Measurements from ENCODE around the gene GALNT8. TPM values are rescaled to one million over a fixed set of nuclear protein-coding genes. Genes with fewer than 3 reads are reported as not detected.

The GALNT8 gene
- total and polyA plus RNA-seq, 2 experiments from 2014 or later: 3.8 to 7.7 TPM

DNA sequence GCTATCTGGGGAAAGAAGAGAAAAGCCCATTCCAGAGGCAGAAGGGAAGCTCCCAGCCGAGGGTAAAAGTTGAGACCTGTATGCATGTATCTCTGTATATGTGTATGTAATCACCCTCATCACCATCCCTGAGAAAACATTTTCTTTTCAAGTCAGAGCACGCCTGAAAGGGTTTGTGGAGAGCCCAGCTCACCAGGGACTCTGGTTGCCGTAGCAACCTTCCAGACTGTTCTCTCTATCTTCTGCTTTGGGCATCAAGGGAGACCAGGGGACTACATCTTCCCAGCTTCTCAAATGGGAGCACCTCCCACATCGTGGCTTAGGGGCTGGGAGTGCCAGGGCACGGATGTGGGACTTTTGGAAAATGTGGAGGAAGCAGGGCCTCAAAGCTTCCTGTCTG lies 93.5 kb downstream of the GALNT8 start:
- Histone ChIP-seq H3K27ac (ENCODE audit: low read depth) (no peak overlapping the region), H4K20me1 (replicated peaks; ENCODE audit: insufficient read depth) (peaks cover 10% of the 10 kb centered on the region), H3K36me3 (ENCODE audit: insufficient read depth) (no peaks in the 10 kb centered on the region), H3K27me3 (ENCODE audit: insufficient read depth) (peaks cover 42% of the 10 kb centered on the region), H2AFZ (no peak overlapping the region), H3K9me2 (ENCODE audit: insufficient read depth) (peaks cover 3% of the 10 kb centered on the region; the same call in 1 of the 2 replicates), H3K4me3 (no peak overlapping the region), H3K4me1 (ENCODE audit: insufficient read depth) (peaks cover 3% of the 10 kb centered on the region; the same call in 1 of the 2 replicates), H3K4me2 (no peak overlapping the region), H3F3A (replicated peaks; ENCODE audit: low read depth) (no peaks in the 10 kb centered on the region), H3K79me2 (replicated peaks; ENCODE audit: insufficient read depth) (no peaks in the 10 kb centered on the region)
- ATAC-seq (no peak), DNase-seq (ENCODE audit: low spot score) (no peak)
- TF ChIP-seq, protein P1, sequence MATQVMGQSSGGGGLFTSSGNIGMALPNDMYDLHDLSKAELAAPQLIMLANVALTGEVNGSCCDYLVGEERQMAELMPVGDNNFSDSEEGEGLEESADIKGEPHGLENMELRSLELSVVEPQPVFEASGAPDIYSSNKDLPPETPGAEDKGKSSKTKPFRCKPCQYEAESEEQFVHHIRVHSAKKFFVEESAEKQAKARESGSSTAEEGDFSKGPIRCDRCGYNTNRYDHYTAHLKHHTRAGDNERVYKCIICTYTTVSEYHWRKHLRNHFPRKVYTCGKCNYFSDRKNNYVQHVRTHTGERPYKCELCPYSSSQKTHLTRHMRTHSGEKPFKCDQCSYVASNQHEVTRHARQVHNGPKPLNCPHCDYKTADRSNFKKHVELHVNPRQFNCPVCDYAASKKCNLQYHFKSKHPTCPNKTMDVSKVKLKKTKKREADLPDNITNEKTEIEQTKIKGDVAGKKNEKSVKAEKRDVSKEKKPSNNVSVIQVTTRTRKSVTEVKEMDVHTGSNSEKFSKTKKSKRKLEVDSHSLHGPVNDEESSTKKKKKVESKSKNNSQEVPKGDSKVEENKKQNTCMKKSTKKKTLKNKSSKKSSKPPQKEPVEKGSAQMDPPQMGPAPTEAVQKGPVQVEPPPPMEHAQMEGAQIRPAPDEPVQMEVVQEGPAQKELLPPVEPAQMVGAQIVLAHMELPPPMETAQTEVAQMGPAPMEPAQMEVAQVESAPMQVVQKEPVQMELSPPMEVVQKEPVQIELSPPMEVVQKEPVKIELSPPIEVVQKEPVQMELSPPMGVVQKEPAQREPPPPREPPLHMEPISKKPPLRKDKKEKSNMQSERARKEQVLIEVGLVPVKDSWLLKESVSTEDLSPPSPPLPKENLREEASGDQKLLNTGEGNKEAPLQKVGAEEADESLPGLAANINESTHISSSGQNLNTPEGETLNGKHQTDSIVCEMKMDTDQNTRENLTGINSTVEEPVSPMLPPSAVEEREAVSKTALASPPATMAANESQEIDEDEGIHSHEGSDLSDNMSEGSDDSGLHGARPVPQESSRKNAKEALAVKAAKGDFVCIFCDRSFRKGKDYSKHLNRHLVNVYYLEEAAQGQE (IDR thresholded peaks at IDR 0.05; ENCODE audit: unreplicated experiment): no peak
- TF ChIP-seq EZH2phosphoT487 (IDR thresholded peaks at IDR 0.05; ENCODE audit: unreplicated experiment) (no peak), NANOG (IDR thresholded peaks at IDR 0.05; ENCODE audit: borderline replicate concordance) (no peak), STAT1 (IDR thresholded peaks at IDR 0.05; ENCODE audit: unreplicated experiment) (no peak), EZH2 (IDR thresholded peaks at IDR 0.05; ENCODE audit: low read depth, unreplicated experiment) (no peak), JUNB (IDR thresholded peaks at IDR 0.05; ENCODE audit: unreplicated experiment) (no peak), CREB1 (CRISPR knock-in tag; IDR thresholded peaks at IDR 0.05; ENCODE audit: low read depth) (no peak), POLR2AphosphoS5 (IDR thresholded peaks at IDR 0.05; ENCODE audit: low read depth) (no peak), ZNF331 (CRISPR knock-in tag; IDR thresholded peaks at IDR 0.05; ENCODE audit: low read depth) (no peak), ZNF114 (CRISPR knock-in tag; IDR thresholded peaks at IDR 0.05) (no peak)
- TF ChIP-seq, protein P2, sequence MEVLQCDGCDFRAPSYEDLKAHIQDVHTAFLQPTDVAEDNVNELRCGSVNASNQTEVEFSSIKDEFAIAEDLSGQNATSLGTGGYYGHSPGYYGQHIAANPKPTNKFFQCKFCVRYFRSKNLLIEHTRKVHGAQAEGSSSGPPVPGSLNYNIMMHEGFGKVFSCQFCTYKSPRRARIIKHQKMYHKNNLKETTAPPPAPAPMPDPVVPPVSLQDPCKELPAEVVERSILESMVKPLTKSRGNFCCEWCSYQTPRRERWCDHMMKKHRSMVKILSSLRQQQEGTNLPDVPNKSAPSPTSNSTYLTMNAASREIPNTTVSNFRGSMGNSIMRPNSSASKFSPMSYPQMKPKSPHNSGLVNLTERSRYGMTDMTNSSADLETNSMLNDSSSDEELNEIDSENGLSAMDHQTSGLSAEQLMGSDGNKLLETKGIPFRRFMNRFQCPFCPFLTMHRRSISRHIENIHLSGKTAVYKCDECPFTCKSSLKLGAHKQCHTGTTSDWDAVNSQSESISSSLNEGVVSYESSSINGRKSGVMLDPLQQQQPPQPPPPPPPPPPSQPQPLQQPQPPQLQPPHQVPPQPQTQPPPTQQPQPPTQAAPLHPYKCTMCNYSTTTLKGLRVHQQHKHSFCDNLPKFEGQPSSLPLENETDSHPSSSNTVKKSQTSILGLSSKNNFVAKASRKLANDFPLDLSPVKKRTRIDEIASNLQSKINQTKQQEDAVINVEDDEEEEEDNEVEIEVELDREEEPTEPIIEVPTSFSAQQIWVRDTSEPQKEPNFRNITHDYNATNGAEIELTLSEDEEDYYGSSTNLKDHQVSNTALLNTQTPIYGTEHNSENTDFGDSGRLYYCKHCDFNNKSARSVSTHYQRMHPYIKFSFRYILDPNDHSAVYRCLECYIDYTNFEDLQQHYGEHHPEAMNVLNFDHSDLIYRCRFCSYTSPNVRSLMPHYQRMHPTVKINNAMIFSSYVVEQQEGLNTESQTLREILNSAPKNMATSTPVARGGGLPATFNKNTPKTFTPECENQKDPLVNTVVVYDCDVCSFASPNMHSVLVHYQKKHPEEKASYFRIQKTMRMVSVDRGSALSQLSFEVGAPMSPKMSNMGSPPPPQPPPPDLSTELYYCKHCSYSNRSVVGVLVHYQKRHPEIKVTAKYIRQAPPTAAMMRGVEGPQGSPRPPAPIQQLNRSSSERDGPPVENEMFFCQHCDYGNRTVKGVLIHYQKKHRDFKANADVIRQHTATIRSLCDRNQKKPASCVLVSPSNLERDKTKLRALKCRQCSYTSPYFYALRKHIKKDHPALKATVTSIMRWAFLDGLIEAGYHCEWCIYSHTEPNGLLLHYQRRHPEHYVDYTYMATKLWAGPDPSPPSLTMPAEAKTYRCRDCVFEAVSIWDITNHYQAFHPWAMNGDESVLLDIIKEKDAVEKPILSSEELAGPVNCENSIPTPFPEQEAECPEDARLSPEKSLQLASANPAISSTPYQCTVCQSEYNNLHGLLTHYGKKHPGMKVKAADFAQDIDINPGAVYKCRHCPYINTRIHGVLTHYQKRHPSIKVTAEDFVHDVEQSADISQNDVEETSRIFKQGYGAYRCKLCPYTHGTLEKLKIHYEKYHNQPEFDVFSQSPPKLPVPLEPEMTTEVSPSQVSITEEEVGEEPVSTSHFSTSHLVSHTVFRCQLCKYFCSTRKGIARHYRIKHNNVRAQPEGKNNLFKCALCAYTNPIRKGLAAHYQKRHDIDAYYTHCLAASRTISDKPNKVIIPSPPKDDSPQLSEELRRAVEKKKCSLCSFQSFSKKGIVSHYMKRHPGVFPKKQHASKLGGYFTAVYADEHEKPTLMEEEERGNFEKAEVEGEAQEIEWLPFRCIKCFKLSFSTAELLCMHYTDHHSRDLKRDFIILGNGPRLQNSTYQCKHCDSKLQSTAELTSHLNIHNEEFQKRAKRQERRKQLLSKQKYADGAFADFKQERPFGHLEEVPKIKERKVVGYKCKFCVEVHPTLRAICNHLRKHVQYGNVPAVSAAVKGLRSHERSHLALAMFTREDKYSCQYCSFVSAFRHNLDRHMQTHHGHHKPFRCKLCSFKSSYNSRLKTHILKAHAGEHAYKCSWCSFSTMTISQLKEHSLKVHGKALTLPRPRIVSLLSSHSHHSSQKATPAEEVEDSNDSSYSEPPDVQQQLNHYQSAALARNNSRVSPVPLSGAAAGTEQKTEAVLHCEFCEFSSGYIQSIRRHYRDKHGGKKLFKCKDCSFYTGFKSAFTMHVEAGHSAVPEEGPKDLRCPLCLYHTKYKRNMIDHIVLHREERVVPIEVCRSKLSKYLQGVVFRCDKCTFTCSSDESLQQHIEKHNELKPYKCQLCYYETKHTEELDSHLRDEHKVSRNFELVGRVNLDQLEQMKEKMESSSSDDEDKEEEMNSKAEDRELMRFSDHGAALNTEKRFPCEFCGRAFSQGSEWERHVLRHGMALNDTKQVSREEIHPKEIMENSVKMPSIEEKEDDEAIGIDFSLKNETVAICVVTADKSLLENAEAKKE (CRISPR knock-in tag; IDR thresholded peaks at IDR 0.05): no peak
- TF ChIP-seq, protein P3, sequence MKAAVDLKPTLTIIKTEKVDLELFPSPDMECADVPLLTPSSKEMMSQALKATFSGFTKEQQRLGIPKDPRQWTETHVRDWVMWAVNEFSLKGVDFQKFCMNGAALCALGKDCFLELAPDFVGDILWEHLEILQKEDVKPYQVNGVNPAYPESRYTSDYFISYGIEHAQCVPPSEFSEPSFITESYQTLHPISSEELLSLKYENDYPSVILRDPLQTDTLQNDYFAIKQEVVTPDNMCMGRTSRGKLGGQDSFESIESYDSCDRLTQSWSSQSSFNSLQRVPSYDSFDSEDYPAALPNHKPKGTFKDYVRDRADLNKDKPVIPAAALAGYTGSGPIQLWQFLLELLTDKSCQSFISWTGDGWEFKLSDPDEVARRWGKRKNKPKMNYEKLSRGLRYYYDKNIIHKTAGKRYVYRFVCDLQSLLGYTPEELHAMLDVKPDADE (IDR thresholded peaks at IDR 0.05): no peak
- Mint-ChIP-seq H3K36me3 (ENCODE audit: low read depth) (peaks cover 13% of the 10 kb centered on the region), H3K4me3 (no peak overlapping the region), H3K27ac (no peak overlapping the region), H3K9me3 (peaks cover 7% of the 10 kb centered on the region; the same call in 2 of the 3 replicates), H3K27me3 (ENCODE audit: insufficient read depth, low read depth, poor library complexity) (peaks cover 43% of the 10 kb centered on the region), H3K4me1 (peaks cover 5% of the 10 kb centered on the region; the same call in 2 of the 3 replicates)
